GM12891 (cell line): ENCODE data around the gene TCEANC.

ENCODE experiments used
- POLR2A ChIP-seq: IDR thresholded peaks from 2 replicates; pipeline ENCODE4 v1.6.1; 2011; ENCODE audit warnings: low read depth, low read length, control low read depth
- POLR2AphosphoS5 ChIP-seq: IDR thresholded peaks from 2 replicates; pipeline ENCODE4 v1.6.1; 2011; ENCODE audit warnings: low read depth, low read length, control low read depth

DNA sequence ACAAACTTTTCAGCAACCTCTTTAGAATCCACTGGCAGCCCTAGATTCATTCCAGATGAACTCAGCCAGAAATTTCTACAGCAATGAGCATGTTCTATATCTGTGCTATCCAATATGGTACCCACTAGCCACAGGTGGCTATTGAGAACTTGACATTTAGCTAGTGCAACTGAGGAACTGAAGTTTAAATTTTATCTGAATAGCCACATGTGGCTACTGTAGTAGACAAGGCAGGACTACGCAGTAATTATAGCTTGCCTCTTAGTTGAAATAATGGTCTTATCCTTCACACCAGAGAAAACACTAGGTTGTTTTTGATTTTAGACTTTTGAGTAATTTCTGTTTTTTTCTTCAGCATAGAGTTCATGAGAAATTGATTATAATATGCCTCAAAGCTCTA, 2.6 kb upstream of the TCEANC start:
- TF ChIP-seq POLR2AphosphoS5 (no peak), POLR2A (no peak)
